ENCODE results near the gene ANKK1.

- TF ChIP-seq ARNTL (CRISPR knock-in tag; IDR thresholded peaks at IDR 0.05; ENCODE audit: borderline replicate concordance, low read depth) (no peak), ZNF8 (CRISPR knock-in tag; IDR thresholded peaks at IDR 0.05) (no peak), ISL1 (CRISPR knock-in tag; IDR thresholded peaks at IDR 0.05) (no peak), PATZ1 (CRISPR knock-in tag; IDR thresholded peaks at IDR 0.05; ENCODE audit: borderline replicate concordance) (no peak), RARB (CRISPR knock-in tag; IDR thresholded peaks at IDR 0.05) (no peak), TOX (CRISPR knock-in tag; IDR thresholded peaks at IDR 0.05; ENCODE audit: borderline replicate concordance) (no peak), ZNF565 (CRISPR knock-in tag; conservative IDR thresholded peaks at IDR 0.05; ENCODE audit: low read depth) (no peak), SNAI2 (CRISPR knock-in tag; IDR thresholded peaks at IDR 0.05) (no peak), ZC3H10 (CRISPR knock-in tag; IDR thresholded peaks at IDR 0.05) (no peak), ZFP3 (CRISPR knock-in tag; IDR thresholded peaks at IDR 0.05) (no peak), ZFP30 (CRISPR knock-in tag; IDR thresholded peaks at IDR 0.05) (no peak), PPARA (CRISPR knock-in tag; IDR thresholded peaks at IDR 0.05; ENCODE audit: borderline replicate concordance) (no peak)
- TF ChIP-seq, protein P1, sequence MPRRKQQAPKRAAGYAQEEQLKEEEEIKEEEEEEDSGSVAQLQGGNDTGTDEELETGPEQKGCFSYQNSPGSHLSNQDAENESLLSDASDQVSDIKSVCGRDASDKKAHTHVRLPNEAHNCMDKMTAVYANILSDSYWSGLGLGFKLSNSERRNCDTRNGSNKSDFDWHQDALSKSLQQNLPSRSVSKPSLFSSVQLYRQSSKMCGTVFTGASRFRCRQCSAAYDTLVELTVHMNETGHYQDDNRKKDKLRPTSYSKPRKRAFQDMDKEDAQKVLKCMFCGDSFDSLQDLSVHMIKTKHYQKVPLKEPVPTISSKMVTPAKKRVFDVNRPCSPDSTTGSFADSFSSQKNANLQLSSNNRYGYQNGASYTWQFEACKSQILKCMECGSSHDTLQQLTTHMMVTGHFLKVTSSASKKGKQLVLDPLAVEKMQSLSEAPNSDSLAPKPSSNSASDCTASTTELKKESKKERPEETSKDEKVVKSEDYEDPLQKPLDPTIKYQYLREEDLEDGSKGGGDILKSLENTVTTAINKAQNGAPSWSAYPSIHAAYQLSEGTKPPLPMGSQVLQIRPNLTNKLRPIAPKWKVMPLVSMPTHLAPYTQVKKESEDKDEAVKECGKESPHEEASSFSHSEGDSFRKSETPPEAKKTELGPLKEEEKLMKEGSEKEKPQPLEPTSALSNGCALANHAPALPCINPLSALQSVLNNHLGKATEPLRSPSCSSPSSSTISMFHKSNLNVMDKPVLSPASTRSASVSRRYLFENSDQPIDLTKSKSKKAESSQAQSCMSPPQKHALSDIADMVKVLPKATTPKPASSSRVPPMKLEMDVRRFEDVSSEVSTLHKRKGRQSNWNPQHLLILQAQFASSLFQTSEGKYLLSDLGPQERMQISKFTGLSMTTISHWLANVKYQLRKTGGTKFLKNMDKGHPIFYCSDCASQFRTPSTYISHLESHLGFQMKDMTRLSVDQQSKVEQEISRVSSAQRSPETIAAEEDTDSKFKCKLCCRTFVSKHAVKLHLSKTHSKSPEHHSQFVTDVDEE (CRISPR knock-in tag; IDR thresholded peaks at IDR 0.05), result no peak
- TF ChIP-seq, protein P2, sequence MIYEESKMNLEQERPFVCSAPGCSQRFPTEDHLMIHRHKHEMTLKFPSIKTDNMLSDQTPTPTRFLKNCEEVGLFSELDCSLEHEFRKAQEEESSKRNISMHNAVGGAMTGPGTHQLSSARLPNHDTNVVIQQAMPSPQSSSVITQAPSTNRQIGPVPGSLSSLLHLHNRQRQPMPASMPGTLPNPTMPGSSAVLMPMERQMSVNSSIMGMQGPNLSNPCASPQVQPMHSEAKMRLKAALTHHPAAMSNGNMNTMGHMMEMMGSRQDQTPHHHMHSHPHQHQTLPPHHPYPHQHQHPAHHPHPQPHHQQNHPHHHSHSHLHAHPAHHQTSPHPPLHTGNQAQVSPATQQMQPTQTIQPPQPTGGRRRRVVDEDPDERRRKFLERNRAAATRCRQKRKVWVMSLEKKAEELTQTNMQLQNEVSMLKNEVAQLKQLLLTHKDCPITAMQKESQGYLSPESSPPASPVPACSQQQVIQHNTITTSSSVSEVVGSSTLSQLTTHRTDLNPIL (CRISPR knock-in tag; IDR thresholded peaks at IDR 0.05; ENCODE audit: low read depth), result no peak
These were observed 31.9 kb downstream of the ANKK1 start for GRCh38 chr11:113419454-113420003.
